H1 (cell line): ENCODE results near the gene VPS51. TPM values are rescaled to one million over a fixed set of nuclear protein-coding genes. Genes with fewer than 3 reads are reported as not detected.

Source experiments
- CTCF ChIA-PET: fragments of 300-600 bp; sonication (Branson Sonifier 250); formaldehyde crosslinking; loops from one replicate; lab custom pipeline; 2021; ENCODE audit not compliant: partially characterized antibody; lab: Charles Lee
- POLR2A ChIA-PET: fragments of 300-600 bp; sonication (Branson Sonifier 250); formaldehyde crosslinking; loops from one replicate; lab custom pipeline; 2021; ENCODE audit warnings: inconsistent platforms; ENCODE audit not compliant: partially characterized antibody; lab: Charles Lee
- DNase-seq, 2 experiments: peaks; one replicate each; pipeline versions ENCODE4 v3.0.0 to v3.0.0-alpha.2; 2010 to 2022; ENCODE audit warnings: low spot score in 2 of 2, low read depth in 1 of 2, mixed read lengths in 1 of 2
- FAIRE-seq: peaks from 2 replicates; lab custom pipeline; 2011; peaks lifted over from hg19 to GRCh38; lab: Jason Lieb, UNC
- H2AFZ ChIP-seq: 2 replicates; pipeline ENCODE4 v1.8.1; 2012; ENCODE audit warnings: low read length, inconsistent platforms
- H2AK5ac ChIP-seq: 2 replicates; pipeline ENCODE4 v1.6.1; 2013; ENCODE audit warnings: low read depth, low read length
- H2BK120ac ChIP-seq: replicated peaks from 2 replicates; pipeline ENCODE3; 2013; ENCODE audit warnings: low read depth, low read length, inconsistent platforms
- H2BK12ac ChIP-seq: 2 replicates; pipeline ENCODE4 v1.6.1; 2013; ENCODE audit warnings: low read depth, low read length
- H2BK15ac ChIP-seq: 2 replicates; pipeline ENCODE4 v1.6.1; 2013; ENCODE audit warnings: low read length
- H2BK20ac ChIP-seq: 2 replicates; pipeline ENCODE4 v1.6.1; 2013; ENCODE audit warnings: low read length
- H2BK5ac ChIP-seq: 2 replicates; pipeline ENCODE4 v1.6.1; 2013; ENCODE audit warnings: low read depth, low read length
- H3K14ac ChIP-seq: 2 replicates; pipeline ENCODE4 v1.6.1; 2013; ENCODE audit warnings: inconsistent platforms; ENCODE audit not compliant: insufficient read length
- H3K18ac ChIP-seq: 2 replicates; pipeline ENCODE4 v1.6.1; 2013; ENCODE audit warnings: low read length; ENCODE audit errors: extremely low read depth
- H3K23ac ChIP-seq: 2 replicates; pipeline ENCODE4 v1.6.1; 2013; ENCODE audit warnings: inconsistent platforms; ENCODE audit not compliant: insufficient read length
- H3K23me2 ChIP-seq: 2 replicates; pipeline ENCODE4 v1.6.1; 2013; ENCODE audit warnings: low read depth, low read length
- H3K27ac ChIP-seq: 2 replicates; pipeline ENCODE4 v1.6.1; 2011; ENCODE audit warnings: low read depth, low read length, inconsistent platforms
- H3K27me3 ChIP-seq, 4 experiments: replicated peaks in 1 of 4; 1 replicate in 1 of 4; 2 replicates in 3 of 4; pipeline versions ENCODE4 v1.6.1 to v1.8.1; 2011 to 2013; ENCODE audit warnings: low read length in 3 of 4, mild to moderate bottlenecking in 3 of 4, inconsistent platforms in 2 of 4, mixed read lengths in 2 of 4, moderate library complexity in 1 of 4; ENCODE audit not compliant: control insufficient read depth in 3 of 4, insufficient read depth in 3 of 4; ENCODE audit errors: extremely low read depth in 1 of 4
- H3K36me3 ChIP-seq, 4 experiments: 2 replicates each; pipeline versions ENCODE4 v1.6.1 to v1.8.1; 2011 to 2013; ENCODE audit warnings: mild to moderate bottlenecking in 4 of 4, low read length in 3 of 4, moderate library complexity in 2 of 4, control low read depth in 1 of 4, inconsistent platforms in 1 of 4; ENCODE audit not compliant: insufficient read depth in 4 of 4, control insufficient read depth in 2 of 4
- H3K4ac ChIP-seq: replicated peaks from 2 replicates; pipeline ENCODE3; 2013; ENCODE audit warnings: low read length, low read depth, mixed read lengths, inconsistent platforms; ENCODE audit not compliant: insufficient read length
- H3K4me1 ChIP-seq, 4 experiments: replicated peaks in 1 of 4; 1 replicate in 1 of 4; 2 replicates in 3 of 4; pipeline versions ENCODE4 v1.6.1 to v1.8.1; 2011 to 2013; ENCODE audit warnings: low read length in 3 of 4, inconsistent platforms in 2 of 4, mixed read lengths in 1 of 4; ENCODE audit not compliant: insufficient read depth in 4 of 4, control insufficient read depth in 3 of 4
- H3K4me2 ChIP-seq, 2 experiments: 2 replicates each; pipeline versions ENCODE4 v1.6.1 to v1.8.1; 2011 to 2013; ENCODE audit warnings: low read depth in 2 of 2, low read length in 2 of 2, control low read depth in 1 of 2, inconsistent platforms in 1 of 2, mild to moderate bottlenecking in 1 of 2; ENCODE audit not compliant: insufficient read depth in 1 of 2
- H3K4me3 ChIP-seq, 4 experiments: fragments of 200-600, 300-600 bp in 1 of 4; sonication (generic), shearing (Covaris generic), sonication (Bioruptor Twin) in 1 of 4; 2 replicates each; pipeline versions ENCODE4 v1.5.1 to v1.8.1; 2011 to 2016; ENCODE audit warnings: low read length in 4 of 4, low read depth in 3 of 4, control low read depth in 2 of 4, inconsistent platforms in 2 of 4, mild to moderate bottlenecking in 2 of 4, mixed read lengths in 1 of 4, moderate library complexity in 1 of 4; ENCODE audit not compliant: insufficient read depth in 2 of 4; ENCODE audit errors: extremely low read depth in 1 of 4
- H3K56ac ChIP-seq: replicated peaks from 2 replicates; pipeline ENCODE3; 2013; ENCODE audit warnings: low read depth, mild to moderate bottlenecking, mixed read lengths, low read length, inconsistent platforms; ENCODE audit not compliant: insufficient read length
- H3K79me1 ChIP-seq: 2 replicates; pipeline ENCODE4 v1.6.1; 2013; ENCODE audit warnings: low read depth, low read length, control low read depth
- H3K79me2 ChIP-seq, 2 experiments: 2 replicates each; pipeline versions ENCODE4 v1.6.1 to v1.8.1; 2012 to 2013; ENCODE audit warnings: low read length in 2 of 2, mild to moderate bottlenecking in 2 of 2, inconsistent platforms in 1 of 2; ENCODE audit not compliant: insufficient read depth in 2 of 2, control insufficient read depth in 1 of 2
- H3K9ac ChIP-seq, 4 experiments: replicated peaks in 1 of 4; 1 replicate in 1 of 4; 2 replicates in 3 of 4; pipeline versions ENCODE4 v1.6.1 to v1.8.1; 2011 to 2013; ENCODE audit warnings: low read depth in 3 of 4, low read length in 3 of 4, control low read depth in 2 of 4, mild to moderate bottlenecking in 2 of 4, moderate library complexity in 2 of 4, inconsistent platforms in 1 of 4; ENCODE audit errors: extremely low read depth in 1 of 4
- H3K9me3 ChIP-seq, 2 experiments: 2 replicates each; pipeline versions ENCODE4 v1.6.1 to v1.8.1; 2012 to 2013; ENCODE audit warnings: mild to moderate bottlenecking in 2 of 2, moderate library complexity in 2 of 2, control low read depth in 1 of 2, inconsistent platforms in 1 of 2, low read depth in 1 of 2, low read length in 1 of 2, mixed read lengths in 1 of 2; ENCODE audit not compliant: insufficient read depth in 2 of 2
- H4K20me1 ChIP-seq, 2 experiments: replicated peaks in 1 of 2; 2 replicates each; pipeline versions ENCODE3 to v1.8.1; 2011 to 2013; ENCODE audit warnings: inconsistent platforms in 2 of 2, low read length in 2 of 2, mild to moderate bottlenecking in 1 of 2; ENCODE audit not compliant: insufficient read depth in 2 of 2, control insufficient read depth in 1 of 2
- H4K5ac ChIP-seq: 2 replicates; pipeline ENCODE4 v1.6.1; 2013; ENCODE audit warnings: low read length, low read depth, mixed read lengths, inconsistent platforms; ENCODE audit not compliant: insufficient read length
- H4K8ac ChIP-seq: 2 replicates; pipeline ENCODE4 v1.8.0; 2013; ENCODE audit warnings: mild to moderate bottlenecking, moderate library complexity, low read length, inconsistent platforms; ENCODE audit not compliant: insufficient read depth; ENCODE audit errors: extremely low read depth
- H4K91ac ChIP-seq: replicated peaks from 2 replicates; pipeline ENCODE3; 2013; ENCODE audit warnings: low read length, mixed read lengths, inconsistent platforms; ENCODE audit not compliant: insufficient read length
- EP300 ChIP-seq, 2 experiments: IDR thresholded peaks; 1 replicate in 1 of 2; 2 replicates in 1 of 2; pipeline ENCODE4 v1.6.1; 2011 to 2012; ENCODE audit warnings: low read depth in 2 of 2, low read length in 2 of 2, mild to moderate bottlenecking in 2 of 2, borderline replicate concordance in 1 of 2, inconsistent platforms in 1 of 2, moderate library complexity in 1 of 2
- POLR2A ChIP-seq, 2 experiments: IDR thresholded peaks; 1 replicate in 1 of 2; 2 replicates in 1 of 2; pipeline ENCODE4 v1.6.1; 2011; ENCODE audit warnings: low read depth in 2 of 2, low read length in 2 of 2, mild to moderate bottlenecking in 2 of 2; ENCODE audit errors: control extremely low read depth in 1 of 2
- POLR2AphosphoS5 ChIP-seq: IDR thresholded peaks from 2 replicates; pipeline ENCODE4 v1.6.1; 2011; ENCODE audit warnings: low read depth, low read length
- RBBP5 ChIP-seq: IDR thresholded peaks from 2 replicates; pipeline ENCODE4 v1.7.1; 2012; ENCODE audit warnings: low read depth, mild to moderate bottlenecking, inconsistent platforms, low read length, moderate library complexity, borderline replicate concordance
- SIN3A ChIP-seq, 2 experiments: IDR thresholded peaks in 1 of 2; conservative IDR thresholded peaks in 1 of 2; 2 replicates each; pipeline ENCODE4 v1.6.1; 2011 to 2012; ENCODE audit warnings: low read length in 2 of 2, improper control_type of control experiment in 1 of 2, low read depth in 1 of 2, mild to moderate bottlenecking in 1 of 2
- YY1 ChIP-seq: IDR thresholded peaks from 2 replicates; pipeline ENCODE4 v1.6.1; 2011; ENCODE audit warnings: low read depth, mild to moderate bottlenecking, low read length
- WGBS, 2 experiments: shearing (Covaris generic) in 1 of 2; methylation state at CpG; one replicate each; pipeline versions ENCODE4 v1.1.6 to v1.1.7; 2013 to 2015; ENCODE audit warnings: low lambda C conversion rate in 2 of 2, mixed read lengths in 2 of 2, inconsistent platforms in 1 of 2, low coverage in 1 of 2, missing lambda C conversion rate in 1 of 2; ENCODE audit not compliant: insufficient replicate concordance in 2 of 2, insufficient coverage in 1 of 2, insufficient read length in 1 of 2; ENCODE audit errors: extremely low coverage in 1 of 2, missing lambda C conversion rate in 1 of 2; 5-methylcytosine and 5-hydroxymethylcytosine counted together
- polyA plus RNA-seq, 7 experiments: library from polyadenylated mRNA; depleted of rRNA in 3 of 7; stranded (reverse) in 5 of 7; unstranded in 2 of 7; fragments of >200 nt in 5 of 7; fragments of 200-250 nt in 2 of 7; gene quantifications; 1 replicate in 5 of 7; 2 replicates in 1 of 7; 4 replicates in 1 of 7; pipeline versions ENCODE4 v1.2.1 to v1.2.3, GENCODE V29; 2011 to 2013; ENCODE audit warnings: missing spikeins in 2 of 7, mixed read lengths in 2 of 7
- total RNA-seq: library from RNA; stranded (reverse); fragmentation: NEBNext Ultra II Directional; extraction: Animal tissue kit (Norgen Biotek cat#: 25700); gene quantifications from 2 replicates; pipeline ENCODE4 v1.2.1, GENCODE V29; 2021

The VPS51 gene
- total and polyA plus RNA-seq, 2 of the 8 experiments (the other 6 are each of a cell fraction or from before 2014, with no cell fraction given), result 97.4 to 142 TPM

DNA sequence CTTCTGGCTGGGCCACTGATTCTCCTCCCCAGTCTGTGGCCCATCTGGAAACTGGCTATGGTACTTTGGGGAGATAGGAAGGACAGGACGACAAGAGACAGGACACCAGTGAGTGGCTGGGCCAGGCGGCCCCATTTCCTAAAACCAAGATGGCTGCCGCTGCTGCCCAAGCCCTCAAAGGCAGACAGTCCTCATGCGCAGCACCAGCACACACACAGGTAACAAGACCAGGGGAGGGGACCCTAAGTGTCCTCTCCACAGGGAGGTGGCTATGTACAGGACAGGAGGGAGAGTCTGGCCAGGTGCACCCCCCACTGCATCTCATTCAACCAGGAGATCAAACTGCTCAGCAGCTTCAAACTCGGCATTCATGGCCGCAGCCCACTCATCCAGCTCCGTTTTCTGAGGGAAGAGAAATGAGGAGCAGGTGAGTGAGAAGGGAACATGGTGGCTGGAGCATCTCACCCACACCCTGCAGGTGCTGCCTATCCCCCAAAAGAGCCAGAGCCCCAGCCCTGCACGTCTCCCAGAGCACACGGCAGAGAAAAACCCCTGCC lies 17.1 kb upstream of the VPS51 start:
- Histone ChIP-seq H4K8ac (no peak overlapping the region), H2BK12ac (no peak overlapping the region), H2BK15ac (no peak overlapping the region), H2AK5ac (no peak overlapping the region), H4K91ac (no peak overlapping the region), H3K36me3 (peaks cover 20 to 41% (median 36%) of the 10 kb centered on the region in 4 experiments), H4K20me1 (peaks cover 10 to 11% of the 10 kb centered on the region in 2 experiments), H2BK5ac (no peak overlapping the region), H3K27ac (no peak overlapping the region), H2AFZ (no peak overlapping the region), H3K23me2 (peaks cover 4% of the 10 kb centered on the region; the same call in 1 of the 2 replicates), H3K23ac (no peak overlapping the region), H2BK20ac (no peak overlapping the region), H3K79me1 (peaks cover 12% of the 10 kb centered on the region; the same call in 1 of the 2 replicates), H3K4me1 (peaks cover 0 to 6% (median 3%) of the 10 kb centered on the region in 4 experiments; a peak in 4 of 7 replicates), H3K4ac (no peak overlapping the region), H2BK120ac (no peak overlapping the region), H3K9ac (no peak overlapping the region), H3K4me2 (no peak overlapping the region), H4K5ac (no peak overlapping the region), H3K4me3 (no peak overlapping the region), H3K18ac (no peak overlapping the region), H3K14ac (no peak overlapping the region), H3K9me3 (no peaks in the 10 kb centered on the region), H3K79me2 (peaks cover 10 to 44% of the 10 kb centered on the region in 2 experiments), H3K27me3 (no peaks in the 10 kb centered on the region), H3K56ac (no peak overlapping the region)
- ChIA-PET POLR2A (interaction anchor here (0.6 to 21.6 kb wide), 13 partner anchors 10 to 80 kb away, joined by 3 to 230 read pairs (median 3); partner anchors contain the start of genes ARL2, FAU, MRPL49 and VPS51), CTCF (interaction anchor here (0.6 to 4.7 kb wide), 25 partner anchors 10 to 481 kb away, joined by 3 to 28 read pairs (median 4); partner anchors contain the start of genes NAALADL1 and PYGM)
- FAIRE-seq (no peak), DNase-seq (no peak)
- WGBS, 2 experiments, result 93% methylated on average over 9 of the region's 9 CpGs; no CpG with 5 or more reads in 1 of the 2 experiments
- TF ChIP-seq RBBP5 (no peak), EP300 (IDR thresholded peaks at IDR 0.05; ENCODE audit: borderline replicate concordance in 1 of 2, low read depth in 2 of 2, low read length in 2 of 2) (no peak), POLR2AphosphoS5 (peak; percentile 7; the same call in 1 of the 2 replicates), POLR2A (IDR thresholded peaks at IDR 0.05; ENCODE audit: control extremely low read depth in 1 of 2, low read depth in 2 of 2, low read length in 2 of 2) (0 out of 3 replicates have a peak, but pooled peaks of 1 of the 2 experiments have one; percentile 3), YY1 (peak; percentile 83; the same call in 1 of the 2 replicates), SIN3A (conservative IDR thresholded peaks at IDR 0.05 in 1 of 2, IDR thresholded peaks at IDR 0.05 in 1 of 2; ENCODE audit: low read depth in 1 of 2, low read length in 2 of 2) (no peak)
